ENCODE data around the gene CD274.
A peak's percentile ranks its signal among the peaks of the same experiment; 100 is the strongest.

CD274 gene

DNA sequence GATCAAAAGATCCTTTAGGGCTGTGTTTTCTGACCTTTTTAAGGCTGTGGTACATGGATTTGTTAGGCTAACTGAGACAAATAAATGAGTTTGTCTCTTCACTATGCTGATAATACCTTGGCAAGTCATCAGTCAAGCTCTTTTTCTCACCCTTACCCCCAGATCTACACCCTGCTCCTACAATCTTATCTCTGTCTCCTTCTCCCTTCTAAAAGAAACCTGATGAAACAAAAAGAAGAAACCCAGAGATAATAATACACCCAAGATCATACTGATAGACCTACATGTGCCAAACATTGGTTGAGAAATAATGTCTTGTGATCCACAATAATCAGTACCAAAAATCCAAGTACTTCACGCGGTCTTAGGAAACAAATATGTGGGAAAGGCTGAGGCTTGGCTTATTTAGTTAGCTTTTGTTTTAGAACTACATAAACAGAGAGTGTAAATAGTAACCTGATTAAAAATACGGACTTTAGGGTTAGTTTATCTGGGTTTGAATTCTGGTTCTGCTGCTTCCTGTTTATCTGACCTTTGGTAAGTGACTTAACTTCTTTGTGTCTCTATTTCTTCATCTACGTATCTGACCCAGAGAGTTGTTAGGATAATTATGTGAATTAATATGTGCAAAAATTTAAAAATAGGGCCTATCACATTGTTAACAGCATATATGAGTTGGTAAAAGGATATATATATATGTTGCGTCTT, 35.2 kb downstream of the CD274 start:
- Histone ChIP-seq H3K36me3 (ENCODE audit: control insufficient read depth, insufficient read depth, low read length) (no peaks in the 10 kb centered on the region), H3K4me3 (replicated peaks; ENCODE audit: low read depth, low read length) (no peak overlapping the region), H3K27me3 (replicated peaks; ENCODE audit: control insufficient read depth, insufficient read depth, low read length) (no peaks in the 10 kb centered on the region)
- no peak for DNase-seq (ENCODE audit: extremely low read depth, insufficient read length)
- TF ChIP-seq, protein P1, sequence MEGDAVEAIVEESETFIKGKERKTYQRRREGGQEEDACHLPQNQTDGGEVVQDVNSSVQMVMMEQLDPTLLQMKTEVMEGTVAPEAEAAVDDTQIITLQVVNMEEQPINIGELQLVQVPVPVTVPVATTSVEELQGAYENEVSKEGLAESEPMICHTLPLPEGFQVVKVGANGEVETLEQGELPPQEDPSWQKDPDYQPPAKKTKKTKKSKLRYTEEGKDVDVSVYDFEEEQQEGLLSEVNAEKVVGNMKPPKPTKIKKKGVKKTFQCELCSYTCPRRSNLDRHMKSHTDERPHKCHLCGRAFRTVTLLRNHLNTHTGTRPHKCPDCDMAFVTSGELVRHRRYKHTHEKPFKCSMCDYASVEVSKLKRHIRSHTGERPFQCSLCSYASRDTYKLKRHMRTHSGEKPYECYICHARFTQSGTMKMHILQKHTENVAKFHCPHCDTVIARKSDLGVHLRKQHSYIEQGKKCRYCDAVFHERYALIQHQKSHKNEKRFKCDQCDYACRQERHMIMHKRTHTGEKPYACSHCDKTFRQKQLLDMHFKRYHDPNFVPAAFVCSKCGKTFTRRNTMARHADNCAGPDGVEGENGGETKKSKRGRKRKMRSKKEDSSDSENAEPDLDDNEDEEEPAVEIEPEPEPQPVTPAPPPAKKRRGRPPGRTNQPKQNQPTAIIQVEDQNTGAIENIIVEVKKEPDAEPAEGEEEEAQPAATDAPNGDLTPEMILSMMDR (IDR thresholded peaks at IDR 0.05; ENCODE audit: insufficient read depth, low read length, poor library complexity, severe bottlenecking): no peak

DNA sequence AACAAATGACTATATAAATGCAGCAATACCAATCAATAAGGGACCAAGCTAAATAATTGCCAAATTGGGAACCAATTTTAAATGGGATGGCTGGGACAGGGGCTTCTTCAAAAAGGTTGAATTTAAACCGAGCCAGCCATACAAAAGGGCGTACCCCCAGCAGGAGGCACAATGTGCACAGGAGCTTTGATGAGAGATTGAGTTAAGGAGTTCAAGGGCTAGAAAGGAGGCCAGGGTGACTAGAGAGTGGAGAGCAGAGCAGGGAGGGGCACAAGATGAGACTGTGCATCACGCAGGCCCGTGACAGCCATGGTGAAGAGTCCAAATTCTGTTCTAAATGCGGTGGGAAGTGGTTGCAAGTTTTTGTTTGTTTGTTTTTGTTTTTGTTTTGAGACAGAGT, 36.6 kb downstream of the CD274 start:
- H3K4me3 ChIP-seq (replicated peaks; ENCODE audit: low read depth, low read length): no peak overlapping the region
- no peak for DNase-seq (ENCODE audit: extremely low read depth, insufficient read length)
- H3K27me3 ChIP-seq (replicated peaks; ENCODE audit: control insufficient read depth, insufficient read depth, low read length): no peaks in the 10 kb centered on the region
- no peaks in the 10 kb centered on the region for H3K36me3 ChIP-seq (ENCODE audit: control insufficient read depth, insufficient read depth, low read length)
- TF ChIP-seq, protein P1 (IDR thresholded peaks at IDR 0.05; ENCODE audit: insufficient read depth, low read length, poor library complexity, severe bottlenecking): peak; percentile 1

DNA sequence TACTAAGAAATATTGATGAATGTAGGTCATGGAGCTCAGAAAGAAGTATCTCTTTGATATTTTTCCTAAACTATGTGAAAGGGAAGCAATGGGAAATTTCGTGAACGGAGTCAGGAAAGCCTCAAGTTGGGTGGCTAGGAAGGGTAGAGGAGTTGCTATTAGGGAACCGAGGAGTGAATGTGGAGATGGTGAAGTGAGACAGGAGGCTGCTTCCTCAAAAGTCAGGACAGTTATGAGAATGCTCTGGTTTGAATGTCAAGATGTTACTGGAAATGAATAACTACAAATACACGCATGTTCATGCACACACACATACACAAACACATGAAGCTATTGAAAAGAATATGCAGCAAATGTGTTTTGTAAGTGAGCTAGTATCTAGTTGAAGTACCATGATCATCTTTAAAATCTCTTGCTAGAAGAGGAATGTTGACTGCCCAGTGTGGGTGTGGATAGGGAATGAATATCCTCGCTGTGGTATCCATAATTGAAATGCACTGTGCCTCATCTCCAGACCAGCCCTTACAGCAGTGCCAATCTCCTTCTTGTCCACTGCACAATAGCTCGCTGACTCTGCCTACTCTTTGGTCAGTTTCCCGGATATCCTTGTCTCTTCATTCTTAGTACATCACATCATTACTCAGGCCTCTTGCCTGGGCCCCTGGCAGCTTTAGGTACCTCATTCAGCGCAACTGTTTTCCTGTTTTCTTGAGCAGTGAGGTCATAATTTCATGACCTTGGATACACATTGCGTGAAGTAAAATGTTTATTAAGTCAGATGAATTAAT, 38.1 kb downstream of the CD274 start:
- TF ChIP-seq, protein P1 (IDR thresholded peaks at IDR 0.05; ENCODE audit: insufficient read depth, low read length, poor library complexity, severe bottlenecking): no peak
- Histone ChIP-seq H3K27me3 (replicated peaks; ENCODE audit: control insufficient read depth, insufficient read depth, low read length) (no peaks in the 10 kb centered on the region), H3K4me3 (replicated peaks; ENCODE audit: low read depth, low read length) (no peak overlapping the region), H3K36me3 (ENCODE audit: control insufficient read depth, insufficient read depth, low read length) (no peaks in the 10 kb centered on the region)
- DNase-seq (ENCODE audit: extremely low read depth, insufficient read length): no peak

DNA sequence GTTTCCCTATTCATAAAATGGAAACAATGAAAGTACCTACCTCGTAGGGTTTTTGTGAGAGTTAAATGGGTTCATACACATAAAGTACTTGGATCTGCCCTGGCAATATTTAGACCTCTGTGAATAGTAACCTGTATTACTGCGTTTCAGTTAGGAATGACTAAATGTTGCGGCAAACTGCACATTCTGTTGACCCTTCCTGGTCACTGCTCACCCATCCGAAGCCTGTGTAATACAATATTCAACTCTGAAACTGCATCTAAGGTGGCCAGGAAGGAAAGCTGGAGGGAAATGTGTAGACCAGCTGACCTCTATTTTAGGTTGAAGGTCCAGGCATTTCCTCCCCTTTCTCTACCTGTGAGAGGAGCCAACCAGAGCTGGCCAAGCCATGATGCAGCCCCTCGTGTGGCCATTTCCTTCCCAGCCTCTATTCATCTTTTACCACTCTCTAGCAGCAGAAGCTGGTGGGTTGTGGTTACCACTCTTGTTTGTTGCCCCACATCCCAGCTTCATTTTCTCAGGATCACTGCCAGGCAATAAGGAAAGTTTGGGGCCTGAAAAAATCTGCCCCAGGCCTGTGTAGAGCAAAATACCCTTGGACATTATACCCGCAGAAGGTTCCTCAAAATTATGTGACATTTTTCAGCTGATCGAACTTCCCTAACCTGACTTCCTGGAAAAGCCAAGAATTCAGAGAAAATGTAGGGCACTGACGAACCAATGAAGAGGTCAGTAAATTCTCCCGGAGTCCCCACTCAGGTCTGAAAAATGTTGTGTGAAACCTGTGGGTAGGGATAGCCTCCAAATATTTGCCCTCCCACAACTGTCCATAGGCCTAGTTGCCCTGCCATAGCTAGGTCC, 39.5 kb downstream of the CD274 start:
- no peaks in the 10 kb centered on the region for H3K27me3 ChIP-seq (replicated peaks; ENCODE audit: control insufficient read depth, insufficient read depth, low read length)
- no peak for DNase-seq (ENCODE audit: extremely low read depth, insufficient read length)
- TF ChIP-seq, protein P1 (IDR thresholded peaks at IDR 0.05; ENCODE audit: insufficient read depth, low read length, poor library complexity, severe bottlenecking): no peak
- H3K36me3 ChIP-seq (ENCODE audit: control insufficient read depth, insufficient read depth, low read length): no peaks in the 10 kb centered on the region
- H3K4me3 ChIP-seq (replicated peaks; ENCODE audit: low read depth, low read length): no peak overlapping the region

DNA sequence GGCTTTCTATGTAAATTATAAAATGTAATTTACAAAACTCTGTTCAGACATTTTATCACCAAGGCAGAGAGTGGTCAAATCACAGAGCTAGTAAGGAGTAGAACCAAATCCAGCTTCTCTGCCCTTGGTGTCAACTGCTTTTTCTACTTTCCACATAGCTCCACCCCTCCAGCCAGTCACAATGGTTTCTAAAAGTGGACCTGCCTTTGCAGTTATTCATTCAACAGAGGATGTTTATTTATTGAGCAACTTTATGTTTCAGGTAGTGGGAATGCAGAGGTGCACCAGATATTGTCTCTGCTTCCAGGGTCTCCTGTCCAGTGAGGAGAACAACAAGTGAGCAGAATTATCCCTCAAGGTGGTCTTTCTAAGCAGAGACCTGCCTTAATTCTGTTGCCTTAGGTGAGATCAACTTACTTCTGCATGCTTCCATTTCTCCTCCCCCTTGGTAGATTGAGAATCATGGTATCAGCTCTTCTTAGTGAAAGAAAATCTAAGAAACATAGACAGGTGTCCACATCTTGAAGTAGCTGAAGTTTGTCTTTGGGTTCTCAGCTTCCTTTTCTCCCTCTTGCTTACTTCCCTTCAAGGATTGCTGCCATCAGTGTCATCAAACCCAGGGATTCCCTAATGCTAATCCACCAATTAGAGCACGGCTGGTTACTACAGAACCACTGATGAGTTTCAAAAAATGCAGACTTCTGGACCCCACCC, 42.8 kb downstream of the CD274 start:
- peak overlapping the region; percentile 14; the same call in 1 of the 2 replicates for H3K4me3 ChIP-seq (replicated peaks; ENCODE audit: low read depth, low read length)
- DNase-seq (ENCODE audit: extremely low read depth, insufficient read length): no peak
- TF ChIP-seq, protein P1 (IDR thresholded peaks at IDR 0.05; ENCODE audit: insufficient read depth, low read length, poor library complexity, severe bottlenecking): no peak

More for the DNA sequence above, 42.8 kb downstream of the CD274 start:
- H3K36me3 ChIP-seq (ENCODE audit: control insufficient read depth, insufficient read depth, low read length): no peaks in the 10 kb centered on the region
- no peaks in the 10 kb centered on the region for H3K27me3 ChIP-seq (replicated peaks; ENCODE audit: control insufficient read depth, insufficient read depth, low read length)
